GM21367 (cell line): ENCODE results near the gene KIF27.
"Not testable (repeated sequence)": the region's sequence is repeated elsewhere in the genome, so short reads cannot be mapped to it uniquely, and the experiment has no call there.

ENCODE experiments used
- ATAC-seq: cut with Tn5 transposase; IDR thresholded peaks from one replicate; pipeline ENCODE4 v1.9.1; 2021; ENCODE audit not compliant: unreplicated experiment

Gene KIF27

GRCh38 chr9:83920927-83921707 lies at the start of gene KIF27:
Gene KIF27 (minus strand): TSS chr9:83921432. CDS start chr9:83915591, 5,841 bp downstream.
- peak; percentile 90 for ATAC-seq

- ATAC-seq, result no peak
Measured at GRCh38 chr9:83969602-83970001, 48.4 kb upstream of the KIF27 start.

GRCh38 chr9:83967073-83967472 lies 45.8 kb upstream of the KIF27 start:
- ATAC-seq, result no peak

GRCh38 chr9:83966209-83966582 lies 45.0 kb upstream of the KIF27 start:
- ATAC-seq, result no peak

- ATAC-seq, result no peak
Measured at GRCh38 chr9:83965350-83966208, 44.3 kb upstream of the KIF27 start.

GRCh38 chr9:83964973-83965349 lies 43.7 kb upstream of the KIF27 start:
- no peak for ATAC-seq

GRCh38 chr9:83962165-83962564 lies 40.9 kb upstream of the KIF27 start:
- no peak for ATAC-seq

- ATAC-seq, result no peak
Measured at GRCh38 chr9:83960991-83961390, 39.8 kb upstream of the KIF27 start.

GRCh38 chr9:83959061-83959460 lies 37.8 kb upstream of the KIF27 start:
- ATAC-seq, result no peak

GRCh38 chr9:83957248-83957513 lies 35.9 kb upstream of the KIF27 start:
- no peak for ATAC-seq

GRCh38 chr9:83956436-83957247 lies 35.4 kb upstream of the KIF27 start:
- ATAC-seq, result peak; percentile 70

- ATAC-seq, result peak; percentile 49
Measured at GRCh38 chr9:83956086-83956435, 34.8 kb upstream of the KIF27 start.

GRCh38 chr9:83948096-83948495 lies 26.9 kb upstream of the KIF27 start:
- not testable (repeated sequence) for ATAC-seq

GRCh38 chr9:83940590-83941303 lies 19.5 kb upstream of the KIF27 start:
- no peak for ATAC-seq

- peak; percentile 52 for ATAC-seq
Measured at GRCh38 chr9:83937861-83938455, 16.7 kb upstream of the KIF27 start.

- ATAC-seq, result no peak
Measured at GRCh38 chr9:83936523-83936922, 15.3 kb upstream of the KIF27 start.

- no peak for ATAC-seq
Measured at GRCh38 chr9:83935276-83935935, 14.2 kb upstream of the KIF27 start.

- ATAC-seq, result no peak
Measured at GRCh38 chr9:83934569-83935275, 13.5 kb upstream of the KIF27 start.

- ATAC-seq, result no peak
Measured at GRCh38 chr9:83933790-83934189, 12.6 kb upstream of the KIF27 start.

- no peak for ATAC-seq
Measured at GRCh38 chr9:83932851-83933250, 11.6 kb upstream of the KIF27 start.
